Peyer's patch (tissue), 4 donors: ENCODE data around the gene NEK3.
"Not testable (repeated sequence)": the region's sequence is repeated elsewhere in the genome, so short reads cannot be mapped to it uniquely, and the experiment has no call there.

Experiments
- POLR2A ChIP-seq, 2 donors: fragments of 450-650 bp; IDR thresholded peaks; one replicate each; pipeline ENCODE4 v1.5.1; 2017; ENCODE audit warnings: antibody characterized with exemption in 2 of 2, mild to moderate bottlenecking in 2 of 2, moderate library complexity in 2 of 2
- TF ChIP-seq, protein P1 (sequence below), 6 experiments: fragments of 450-650 bp in 4 of 6; fragments of 200-600 bp in 2 of 6; sonication (generic) in 1 of 6; IDR thresholded peaks; one replicate each; pipeline ENCODE4 v1.5.1; 2017 to 2019; ENCODE audit warnings: antibody characterized with exemption in 6 of 6, mild to moderate bottlenecking in 3 of 6, moderate library complexity in 1 of 6

DNA sequence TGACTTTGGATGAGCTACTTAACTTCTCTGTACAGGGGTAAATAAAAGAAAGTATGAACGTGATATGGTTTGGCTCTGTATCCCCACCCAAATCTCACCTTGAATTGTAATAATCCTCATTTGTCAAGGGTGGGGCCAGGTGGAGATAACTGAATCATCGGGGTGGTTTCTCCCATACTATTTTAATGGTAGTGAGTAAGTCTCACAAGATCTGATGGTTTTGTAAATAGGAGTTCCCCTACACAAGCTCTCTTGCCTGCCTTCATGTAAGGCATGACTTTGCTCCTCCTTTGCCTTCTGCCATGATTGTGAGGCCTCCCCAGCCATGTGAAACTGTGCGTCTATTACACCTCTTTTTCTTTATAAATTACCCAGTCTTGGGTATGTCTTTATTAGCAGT, 74.4 kb downstream of the NEK3 start:
- TF ChIP-seq, protein P1, sequence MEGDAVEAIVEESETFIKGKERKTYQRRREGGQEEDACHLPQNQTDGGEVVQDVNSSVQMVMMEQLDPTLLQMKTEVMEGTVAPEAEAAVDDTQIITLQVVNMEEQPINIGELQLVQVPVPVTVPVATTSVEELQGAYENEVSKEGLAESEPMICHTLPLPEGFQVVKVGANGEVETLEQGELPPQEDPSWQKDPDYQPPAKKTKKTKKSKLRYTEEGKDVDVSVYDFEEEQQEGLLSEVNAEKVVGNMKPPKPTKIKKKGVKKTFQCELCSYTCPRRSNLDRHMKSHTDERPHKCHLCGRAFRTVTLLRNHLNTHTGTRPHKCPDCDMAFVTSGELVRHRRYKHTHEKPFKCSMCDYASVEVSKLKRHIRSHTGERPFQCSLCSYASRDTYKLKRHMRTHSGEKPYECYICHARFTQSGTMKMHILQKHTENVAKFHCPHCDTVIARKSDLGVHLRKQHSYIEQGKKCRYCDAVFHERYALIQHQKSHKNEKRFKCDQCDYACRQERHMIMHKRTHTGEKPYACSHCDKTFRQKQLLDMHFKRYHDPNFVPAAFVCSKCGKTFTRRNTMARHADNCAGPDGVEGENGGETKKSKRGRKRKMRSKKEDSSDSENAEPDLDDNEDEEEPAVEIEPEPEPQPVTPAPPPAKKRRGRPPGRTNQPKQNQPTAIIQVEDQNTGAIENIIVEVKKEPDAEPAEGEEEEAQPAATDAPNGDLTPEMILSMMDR (IDR thresholded peaks at IDR 0.05), result not testable (repeated sequence)
- not testable (repeated sequence) for TF ChIP-seq POLR2A (IDR thresholded peaks at IDR 0.05)
